NCI-H226 (cell line): ENCODE results near the gene GSDMA.

Experiments used
- DNase-seq: peaks from one replicate; pipeline ENCODE4 v3.0.0-alpha.2; 2015

GSDMA gene

DNA sequence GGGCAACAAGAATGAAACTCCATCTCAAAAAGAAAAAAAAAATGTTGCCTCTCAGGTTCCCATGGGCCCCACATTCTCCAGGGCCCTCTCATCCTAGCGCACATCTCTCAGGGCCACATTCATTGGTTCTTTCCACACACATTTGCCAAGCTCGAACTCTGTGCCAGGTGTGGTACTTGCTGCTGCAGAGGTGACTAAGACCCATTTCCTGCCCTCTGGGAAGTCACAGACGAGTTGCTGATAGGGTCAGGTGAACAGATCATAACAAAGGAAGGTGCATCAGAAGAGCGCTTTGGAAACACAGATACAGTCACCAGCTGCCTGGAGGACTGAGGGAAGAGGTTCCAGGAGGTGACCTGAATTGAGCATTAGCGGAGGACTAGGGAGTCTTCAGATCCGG, 1.0 kb downstream of the GSDMA start:
- peak; percentile 28 for DNase-seq

DNA sequence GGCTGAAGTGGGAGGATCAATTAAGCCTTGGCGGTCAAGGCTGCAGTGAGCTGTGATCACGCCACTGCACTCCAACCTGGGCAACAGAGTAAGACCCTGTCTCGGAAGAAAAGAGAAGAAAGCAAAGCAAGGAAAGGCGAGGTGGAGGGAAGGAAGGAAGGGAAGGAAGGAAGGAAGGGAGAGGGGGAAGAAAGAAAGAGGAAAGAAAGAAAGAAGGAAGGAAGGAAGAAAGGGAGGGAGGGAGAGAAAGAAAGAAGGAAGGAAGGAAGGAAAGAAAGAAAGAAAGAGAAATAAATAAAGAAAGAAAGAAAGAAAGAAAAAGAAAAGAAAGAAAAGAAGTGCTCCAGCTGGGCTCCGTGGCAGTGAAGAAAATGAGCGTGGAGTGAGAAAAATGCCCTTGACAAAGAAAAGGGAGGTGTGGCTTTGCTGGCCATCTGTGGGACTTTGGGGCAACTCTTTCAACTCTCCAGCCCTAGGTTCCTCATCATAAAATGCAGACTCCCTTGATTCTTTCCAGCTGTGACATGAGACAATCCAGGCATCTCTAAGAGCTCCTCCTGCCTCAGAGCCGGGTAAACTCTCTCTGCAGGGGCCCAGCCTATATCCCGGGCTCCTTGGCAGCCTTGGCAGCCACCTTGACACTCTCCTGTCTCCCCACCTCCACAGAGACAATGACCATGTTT, 2.4 kb downstream of the GSDMA start:
- DNase-seq = no peak

DNA sequence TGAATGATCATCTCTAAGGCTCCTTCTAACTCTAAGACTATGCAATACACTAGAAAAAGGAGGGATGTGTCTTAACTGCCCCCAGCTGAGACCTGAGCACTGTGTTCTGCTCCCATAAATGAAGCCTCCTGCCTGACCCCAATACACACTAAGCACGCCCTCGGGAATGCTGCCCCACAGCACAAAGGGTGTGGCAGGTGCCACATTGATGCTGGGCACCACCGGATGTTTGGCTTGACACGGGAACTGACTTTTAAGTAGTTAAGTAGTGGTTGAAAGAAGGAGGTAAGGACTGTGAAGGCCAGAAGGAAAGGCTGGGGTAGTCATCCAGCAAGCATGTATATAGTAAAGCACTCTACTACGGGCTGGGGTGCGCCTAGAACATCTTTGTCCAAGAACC, 4.0 kb downstream of the GSDMA start:
- no peak for DNase-seq

DNA sequence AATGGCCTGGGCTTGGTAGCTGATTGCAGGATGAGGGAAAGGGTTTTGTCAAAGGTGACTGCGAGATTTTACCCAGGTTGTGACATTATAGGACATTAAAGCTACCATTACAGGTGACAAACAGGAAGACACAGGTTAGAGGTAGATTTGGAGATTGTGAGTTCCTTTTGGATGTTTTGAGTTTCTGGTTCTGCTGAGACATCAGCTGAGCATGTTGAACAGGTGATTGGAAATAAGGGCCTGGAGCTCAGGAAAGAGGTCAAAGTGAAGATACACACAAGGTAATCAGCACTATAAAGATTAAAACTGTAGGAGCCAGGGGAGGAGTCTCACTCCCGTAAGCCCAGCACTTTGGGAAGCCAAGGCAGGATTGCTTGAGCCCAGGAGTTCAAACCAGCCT, 6.0 kb downstream of the GSDMA start:
- no peak for DNase-seq

DNA sequence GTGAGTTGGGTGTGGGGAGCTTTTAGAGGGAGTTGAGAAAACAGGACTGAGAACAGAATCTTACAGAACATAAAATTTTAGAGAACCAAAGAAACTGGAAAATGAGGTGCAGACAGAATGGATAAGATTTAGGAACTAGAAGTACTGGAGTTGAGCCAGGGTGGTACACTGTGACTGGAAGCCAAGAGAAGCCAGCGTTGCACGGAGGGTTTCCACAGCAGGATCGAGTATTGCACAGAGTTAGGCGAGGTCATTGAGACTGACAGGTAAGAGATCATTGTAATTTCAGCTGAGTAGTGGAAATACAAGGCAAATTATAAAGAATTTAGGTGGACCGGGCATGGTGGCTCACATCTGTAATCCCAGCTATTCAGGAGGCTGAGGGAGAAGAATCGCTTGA, 6.6 kb downstream of the GSDMA start:
- DNase-seq = no peak

DNA sequence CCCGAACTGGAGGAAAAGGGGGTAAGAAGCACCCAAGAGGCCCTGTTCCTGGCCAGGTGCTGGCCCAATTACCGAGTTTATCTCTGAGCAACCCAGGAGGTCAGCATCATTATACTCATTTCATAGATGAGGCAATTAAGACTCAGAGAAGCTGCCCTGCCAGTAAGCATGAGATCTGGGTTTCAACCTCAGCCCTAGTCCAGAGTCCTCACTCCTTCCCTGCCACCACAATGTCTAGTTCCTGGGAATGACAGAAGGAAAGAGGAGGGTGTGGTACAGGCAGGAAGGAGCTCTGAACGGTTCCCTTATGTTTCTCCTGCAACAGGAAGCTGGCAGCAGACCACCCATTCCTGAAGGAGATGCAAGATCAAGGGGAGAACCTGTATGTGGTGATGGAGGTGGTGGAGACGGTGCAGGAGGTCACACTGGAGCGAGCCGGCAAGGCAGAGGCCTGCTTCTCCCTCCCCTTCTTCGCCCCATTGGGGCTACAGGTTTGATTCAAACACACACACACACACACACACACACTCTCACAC, 7.4 kb downstream of the GSDMA start:
- DNase-seq = no peak

DNA sequence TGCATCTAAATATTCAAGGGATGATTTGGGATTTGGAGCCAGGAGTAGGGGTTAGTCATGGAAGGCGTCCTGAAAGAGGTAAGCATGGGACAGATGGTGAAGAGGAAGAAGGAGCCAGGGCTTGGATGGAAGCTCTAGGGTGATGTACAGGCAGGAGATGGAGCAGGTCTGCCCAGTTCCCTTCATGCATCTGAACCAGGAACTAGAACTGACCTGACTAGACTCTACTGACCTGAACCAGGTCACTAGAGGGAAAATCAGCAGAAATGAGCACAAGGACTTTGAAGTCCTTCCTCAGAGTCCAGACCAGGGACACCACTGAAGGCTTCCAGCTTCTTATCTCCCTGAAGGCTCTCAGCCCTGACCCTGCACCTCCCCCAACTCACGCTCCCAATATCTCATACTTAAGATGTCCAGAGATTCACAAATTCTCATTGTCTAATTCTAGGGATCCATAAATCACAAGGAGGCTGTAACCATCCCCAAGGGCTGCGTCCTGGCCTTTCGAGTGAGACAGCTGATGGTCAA, 8.3 kb downstream of the GSDMA start:
- no peak for DNase-seq

DNA sequence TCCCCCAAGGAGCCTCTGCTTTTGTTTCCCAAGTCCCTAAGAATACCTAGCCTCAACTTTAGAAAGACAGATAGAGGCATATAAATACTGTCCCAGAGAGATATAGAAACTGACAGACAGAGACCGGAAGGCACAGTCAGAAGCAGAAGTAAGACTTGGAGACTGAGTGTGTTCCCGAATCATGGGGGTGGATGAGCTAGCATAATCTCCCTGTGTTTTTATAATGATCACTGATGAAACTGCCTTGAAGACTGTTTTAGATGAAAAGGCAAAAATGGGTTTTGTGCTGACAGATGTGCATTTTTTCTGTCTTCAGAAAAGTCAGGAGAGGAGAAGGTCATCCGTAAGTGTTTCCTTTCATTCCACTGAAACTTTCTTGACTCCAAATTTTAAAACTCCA, 9.5 kb downstream of the GSDMA start:
- DNase-seq = peak; percentile 44

DNA sequence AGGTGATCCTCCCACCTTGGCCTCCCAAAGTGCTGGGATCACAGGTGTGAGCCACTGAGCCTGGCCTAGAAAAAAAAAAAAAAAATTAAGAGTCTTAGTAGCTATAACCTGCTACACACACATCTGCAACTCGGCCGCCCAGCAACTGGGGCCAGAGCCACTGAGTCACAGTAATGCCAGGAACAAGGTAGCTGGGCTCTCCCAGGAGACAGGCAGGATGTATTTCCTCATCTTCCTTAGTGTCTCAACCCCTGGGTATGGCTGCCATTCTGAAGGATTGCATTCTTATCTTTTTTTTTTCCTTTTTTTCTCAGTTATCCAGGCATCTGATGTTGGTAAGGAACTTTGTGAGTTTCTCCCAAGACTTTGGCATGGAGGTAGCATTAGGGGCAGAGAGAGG, 10.7 kb downstream of the GSDMA start:
- DNase-seq = no peak

DNA sequence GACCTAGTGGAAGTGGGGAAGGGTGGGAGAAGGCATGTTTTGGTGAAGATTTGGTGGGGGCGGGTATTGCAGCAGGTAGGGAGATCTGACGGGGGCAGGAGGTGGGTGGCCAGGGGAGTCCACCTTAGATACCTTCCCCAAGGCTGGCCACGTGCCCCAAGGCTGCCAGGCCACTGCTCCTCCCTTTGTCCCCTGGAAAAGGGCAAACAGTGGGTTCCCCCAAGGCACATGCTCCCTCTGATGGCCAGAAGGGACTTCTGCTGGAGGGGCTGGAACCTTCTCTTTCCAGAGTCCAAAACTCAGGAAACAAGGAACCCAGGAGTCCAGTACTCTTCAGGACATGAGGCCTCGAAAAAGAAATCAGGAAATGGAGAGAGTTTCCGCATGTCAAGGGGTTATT, 11.6 kb downstream of the GSDMA start:
- no peak for DNase-seq

DNA sequence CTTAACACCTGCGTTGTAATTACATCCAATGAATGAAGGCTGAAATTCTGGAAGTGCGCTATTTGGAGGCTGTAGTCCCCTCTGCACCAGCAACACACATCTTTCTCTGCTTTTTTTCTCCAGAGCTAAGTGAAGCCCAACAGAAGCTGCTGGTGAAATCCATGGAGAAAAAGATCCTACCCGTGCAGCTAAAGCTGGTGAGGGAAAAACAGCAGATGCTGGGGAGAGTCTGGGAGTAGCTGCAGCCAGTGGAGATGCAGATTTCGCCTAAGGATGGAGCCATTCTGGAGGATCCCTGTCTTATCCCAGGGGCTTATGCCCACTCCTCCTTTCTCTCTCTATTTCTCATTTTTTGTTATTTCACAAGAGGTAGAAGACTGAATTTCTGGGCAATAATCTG, 13.0 kb downstream of the GSDMA start:
- no peak for DNase-seq

DNA sequence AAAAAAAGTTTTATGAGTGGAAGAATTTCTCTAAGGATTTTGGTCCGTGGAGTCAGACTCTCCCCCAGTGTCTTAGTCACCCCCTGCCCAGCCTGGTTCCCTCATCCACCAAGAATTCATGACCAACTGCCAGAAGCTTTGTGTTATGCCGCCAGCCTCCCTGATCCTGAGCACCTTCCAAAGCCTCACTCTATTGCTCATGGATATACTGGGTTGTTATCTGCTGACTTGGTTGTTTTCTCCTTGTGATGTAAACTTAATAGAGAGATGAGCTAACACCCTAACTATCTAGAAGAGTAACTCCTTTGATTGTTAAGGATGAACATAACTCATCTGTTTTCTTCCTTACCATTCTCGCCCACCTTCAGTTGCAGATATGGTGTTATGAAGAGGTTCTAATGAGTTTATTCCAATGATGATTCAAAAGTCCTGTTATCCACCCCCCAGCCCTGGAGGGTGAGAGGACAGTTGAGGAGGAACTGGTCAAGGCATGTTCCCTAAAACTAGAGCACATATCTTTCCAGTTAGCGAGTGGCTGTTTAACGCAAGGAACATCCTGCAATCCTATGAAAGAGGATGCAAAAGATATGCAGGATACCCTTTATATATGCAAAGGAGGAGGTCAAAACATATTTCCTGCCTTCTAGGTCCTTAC, 16.3 kb downstream of the GSDMA start:
- DNase-seq = peak; percentile 99

DNA sequence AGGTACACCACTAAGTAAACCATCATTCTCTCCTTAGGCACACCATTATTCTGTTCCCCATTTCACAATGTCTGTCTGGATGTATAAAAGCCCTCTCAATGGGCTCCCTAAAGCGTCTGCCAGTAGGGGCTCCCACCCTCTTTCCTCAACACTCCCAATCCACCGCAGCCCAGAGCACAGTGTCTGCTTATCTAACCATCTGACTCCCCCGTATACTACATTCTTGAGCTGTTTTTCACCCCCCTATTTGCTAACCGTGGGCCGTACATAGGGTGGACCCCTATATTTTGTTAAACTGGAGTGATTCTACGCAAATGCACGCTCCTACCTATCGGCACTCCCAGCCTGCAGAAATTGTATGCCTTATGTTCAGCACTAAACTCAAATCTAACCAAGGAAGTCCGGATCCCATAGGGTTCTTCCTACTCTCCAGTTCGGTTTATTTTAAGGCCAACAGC, 17.1 kb downstream of the GSDMA start:
- DNase-seq = peak; percentile 77

DNA sequence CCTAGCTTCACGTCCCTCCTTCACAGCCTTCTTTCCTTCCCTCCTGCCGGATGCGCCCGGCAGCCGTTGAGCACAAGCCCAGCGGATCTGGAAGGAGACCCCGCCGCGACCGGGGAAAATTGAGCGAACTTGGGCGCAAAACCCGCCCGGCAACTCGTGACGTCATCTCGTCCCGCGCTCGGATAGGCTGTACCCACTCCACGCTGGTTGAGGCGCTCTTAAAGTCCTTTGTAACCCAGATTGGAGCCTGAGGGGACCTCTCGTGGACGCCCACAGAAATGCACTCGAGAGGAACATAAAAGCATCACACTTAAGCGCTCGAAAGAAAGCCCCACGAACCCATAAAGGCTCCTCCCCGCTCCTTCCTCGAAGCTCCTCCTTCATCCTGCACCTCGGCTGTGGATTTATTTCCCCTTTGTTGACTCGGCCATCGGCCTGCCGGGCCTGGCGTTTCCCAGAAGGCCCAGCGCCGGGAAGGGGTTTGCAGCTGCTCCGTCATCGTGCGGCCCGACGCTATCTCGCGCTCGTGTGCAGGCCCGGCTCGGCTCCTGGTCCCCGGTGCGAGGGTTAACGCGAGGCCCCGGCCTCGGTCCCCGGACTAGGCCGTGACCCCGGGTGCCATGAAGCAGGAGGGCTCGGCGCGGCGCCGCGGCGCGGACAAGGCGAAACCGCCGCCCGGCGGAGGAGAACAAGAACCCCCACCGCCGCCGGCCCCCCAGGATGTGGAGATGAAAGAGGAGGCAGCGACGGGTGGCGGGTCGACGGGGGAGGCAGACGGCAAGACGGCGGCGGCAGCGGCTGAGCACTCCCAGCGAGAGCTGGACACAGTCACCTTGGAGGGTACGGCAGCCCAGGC, 17.8 kb downstream of the GSDMA start, which contains the start of gene PSMD3:
Gene PSMD3 (plus strand): TSS at position 457 of the 856 bp plus-strand sequence. CDS start 164 bp downstream, at position 621.
- DNase-seq = peak; percentile 99

DNA sequence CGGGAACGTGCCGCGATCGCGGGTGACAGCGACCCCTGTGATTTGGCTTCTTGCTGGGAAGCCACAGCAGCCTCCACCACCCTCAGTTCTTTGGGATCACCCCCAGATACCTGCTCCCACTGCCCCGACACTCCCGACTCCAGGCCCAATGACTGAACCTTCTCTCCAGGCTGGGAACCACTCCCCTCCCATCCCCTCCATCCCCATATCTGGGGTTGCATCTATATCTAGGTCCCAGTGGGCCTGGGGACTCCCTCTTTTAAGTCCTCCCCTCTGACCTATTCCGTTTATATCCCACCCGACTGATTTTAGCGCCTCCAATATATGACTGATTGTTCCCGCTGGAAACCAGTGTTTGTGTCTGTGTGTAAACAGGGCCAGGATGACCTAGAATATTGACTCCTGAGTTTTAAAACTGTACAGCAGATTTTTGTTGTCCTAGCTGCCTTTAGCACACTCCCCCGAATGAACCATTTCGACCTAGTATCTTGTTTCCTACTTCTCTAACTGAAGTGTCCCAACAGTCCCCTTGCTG, 18.5 kb downstream of the GSDMA start:
- no peak for DNase-seq

DNA sequence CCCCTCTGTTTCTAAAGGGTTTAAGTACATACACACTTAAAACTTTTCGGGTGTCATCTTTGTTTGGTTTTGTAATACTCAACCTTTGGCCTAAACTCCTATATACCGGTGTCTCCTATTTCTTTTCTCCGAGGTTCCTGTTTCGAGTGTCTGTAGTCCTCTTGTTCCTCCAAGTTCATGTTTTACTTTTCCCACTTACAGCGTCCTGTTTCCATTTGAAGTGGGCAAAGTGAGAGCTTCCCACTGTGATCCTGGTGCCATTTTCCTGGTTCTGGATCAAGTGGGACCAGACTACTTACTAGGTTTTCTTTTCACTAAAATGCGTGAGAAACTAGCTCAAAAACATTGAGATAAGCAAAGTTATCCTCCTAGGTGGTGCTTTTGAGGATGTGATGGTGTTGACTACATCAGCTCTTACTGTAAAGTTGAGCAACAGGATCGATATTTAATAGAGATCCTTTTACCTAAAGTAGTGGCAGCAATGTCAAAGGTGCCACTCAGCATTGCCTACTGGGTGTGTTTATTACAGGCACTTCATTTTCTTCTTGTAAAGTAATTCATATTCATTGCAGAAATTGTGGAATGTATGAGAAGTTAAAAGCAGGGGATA, 19.1 kb downstream of the GSDMA start:
- no peak for DNase-seq

DNA sequence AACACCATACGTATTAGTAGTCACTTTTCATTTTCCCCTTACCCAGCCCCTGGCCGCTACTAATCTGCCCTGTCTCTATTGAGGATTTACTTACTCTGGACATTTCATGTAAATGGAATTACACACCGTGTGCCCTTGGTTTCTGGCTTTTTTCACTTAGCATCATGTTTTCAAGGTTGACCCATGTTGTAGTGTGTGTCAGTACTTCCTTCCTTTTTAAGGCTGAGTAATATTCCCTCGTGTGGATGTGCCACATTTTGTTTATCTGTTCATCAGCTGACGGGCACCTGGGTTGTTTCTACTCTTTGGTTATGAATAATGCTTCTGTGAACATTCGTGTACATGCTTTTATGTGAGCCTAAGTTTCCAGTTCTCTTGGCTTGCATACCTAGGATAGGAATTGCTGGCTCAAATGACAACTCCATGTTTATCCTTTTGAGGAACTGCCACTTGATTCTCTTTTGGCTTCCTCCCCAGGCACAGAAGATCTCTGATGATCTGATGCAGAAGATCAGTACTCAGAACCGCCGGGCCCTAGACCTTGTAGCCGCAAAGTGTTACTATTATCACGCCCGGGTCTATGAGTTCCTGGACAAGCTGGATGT, 25.5 kb downstream of the GSDMA start:
- no peak for DNase-seq

DNA sequence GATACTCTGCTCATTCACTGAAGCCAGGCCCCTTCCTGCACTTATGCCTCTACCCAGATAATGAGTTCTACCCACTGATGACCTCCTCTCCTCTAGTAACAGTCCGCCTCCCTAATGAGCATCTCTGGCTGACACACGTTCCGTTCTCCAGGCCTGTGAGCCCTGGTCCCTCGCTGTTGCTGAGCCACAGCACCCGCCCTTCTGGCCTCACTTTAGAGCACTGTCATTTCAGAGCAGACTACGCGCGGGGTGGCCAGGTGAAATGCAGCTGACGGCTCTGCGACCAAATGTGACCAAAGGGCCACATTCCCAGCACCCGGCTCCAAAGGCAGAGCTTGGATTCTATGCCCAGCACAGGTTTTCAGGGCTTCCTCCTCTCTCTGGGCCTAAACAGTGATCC, 31.6 kb downstream of the GSDMA start:
- no peak for DNase-seq

DNA sequence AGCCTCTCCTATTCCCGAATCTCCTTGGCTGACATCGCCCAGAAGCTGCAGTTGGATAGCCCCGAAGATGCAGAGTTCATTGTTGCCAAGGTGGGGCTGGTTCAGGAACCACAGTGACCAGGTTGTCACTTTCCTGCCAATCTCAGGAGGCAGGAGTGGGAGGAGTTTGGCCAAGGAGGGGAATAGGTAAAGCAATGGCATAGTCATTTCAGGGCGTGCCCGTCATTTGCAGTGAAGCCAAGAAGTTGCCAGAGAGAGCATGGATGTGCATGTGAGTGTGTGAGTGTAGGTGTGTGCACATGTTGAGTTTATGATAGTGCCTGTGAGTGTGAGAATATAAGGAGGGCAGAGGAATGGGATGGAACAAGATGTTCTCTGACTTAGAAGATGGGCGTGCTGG, 32.6 kb downstream of the GSDMA start:
- DNase-seq = no peak

DNA sequence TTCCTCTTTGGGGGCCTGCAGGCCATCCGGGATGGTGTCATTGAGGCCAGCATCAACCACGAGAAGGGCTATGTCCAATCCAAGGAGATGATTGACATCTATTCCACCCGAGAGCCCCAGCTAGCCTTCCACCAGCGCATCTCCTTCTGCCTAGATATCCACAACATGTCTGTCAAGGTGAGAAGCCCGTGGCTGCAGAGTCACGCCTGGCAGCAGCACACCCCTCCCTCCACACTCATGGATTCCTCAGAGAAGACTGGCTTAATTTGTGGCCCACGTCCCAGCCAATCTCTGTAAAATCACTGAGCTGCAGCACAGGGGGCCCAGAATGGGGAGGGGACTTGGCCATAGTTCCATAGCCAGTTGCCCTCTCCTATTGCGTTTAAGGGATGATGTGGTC, 33.4 kb downstream of the GSDMA start:
- no peak for DNase-seq

DNA sequence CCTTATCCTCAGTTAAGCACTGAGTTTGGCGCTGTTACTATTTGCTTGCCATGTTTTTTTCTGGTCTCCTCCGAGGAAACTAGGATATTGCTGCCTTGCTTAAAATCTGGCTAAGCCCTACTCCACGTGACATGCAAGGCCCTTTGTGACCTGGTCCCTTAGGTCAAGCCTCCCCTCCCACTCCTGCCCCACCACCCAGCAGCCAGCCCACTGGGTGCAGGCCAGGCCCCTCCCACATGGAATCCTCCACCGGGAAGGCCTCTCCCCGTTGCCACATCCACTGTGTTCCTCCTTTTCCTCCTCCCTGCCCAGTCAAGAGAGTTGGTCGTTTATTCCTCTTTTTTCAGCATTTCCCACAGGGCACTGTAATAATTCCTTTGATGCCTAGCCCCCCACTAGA, 34.0 kb downstream of the GSDMA start:
- DNase-seq = no peak

DNA sequence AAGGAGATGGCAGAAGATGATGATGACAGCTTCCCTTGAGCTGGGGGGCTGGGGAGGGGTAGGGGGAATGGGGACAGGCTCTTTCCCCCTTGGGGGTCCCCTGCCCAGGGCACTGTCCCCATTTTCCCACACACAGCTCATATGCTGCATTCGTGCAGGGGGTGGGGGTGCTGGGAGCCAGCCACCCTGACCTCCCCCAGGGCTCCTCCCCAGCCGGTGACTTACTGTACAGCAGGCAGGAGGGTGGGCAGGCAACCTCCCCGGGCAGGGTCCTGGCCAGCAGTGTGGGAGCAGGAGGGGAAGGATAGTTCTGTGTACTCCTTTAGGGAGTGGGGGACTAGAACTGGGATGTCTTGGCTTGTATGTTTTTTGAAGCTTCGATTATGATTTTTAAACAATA, 34.7 kb downstream of the GSDMA start:
- DNase-seq = no peak
